ENCODE measurements around the gene CHST13.

The CHST13 gene

DNA sequence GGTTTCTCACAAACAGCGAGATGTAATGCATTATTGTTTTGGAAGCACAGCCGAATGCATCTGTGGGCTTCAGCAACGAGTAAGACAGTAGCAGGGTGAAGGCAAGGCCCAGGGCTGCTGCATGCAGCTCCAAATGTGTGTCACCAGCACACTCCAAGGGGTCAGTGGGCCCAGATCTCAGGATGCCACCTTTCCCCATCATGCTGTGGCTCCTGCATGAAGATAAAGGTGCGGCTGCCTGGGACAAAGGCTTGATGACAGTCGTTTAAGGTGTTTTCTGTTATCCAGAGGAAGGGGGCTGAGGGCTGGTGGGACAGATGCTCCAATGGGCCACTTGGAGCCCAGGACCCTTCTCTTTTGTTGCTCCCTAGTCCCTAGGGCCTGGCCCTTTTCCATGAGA, 21.6 kb downstream of the CHST13 start:
- TF ChIP-seq, protein P1, sequence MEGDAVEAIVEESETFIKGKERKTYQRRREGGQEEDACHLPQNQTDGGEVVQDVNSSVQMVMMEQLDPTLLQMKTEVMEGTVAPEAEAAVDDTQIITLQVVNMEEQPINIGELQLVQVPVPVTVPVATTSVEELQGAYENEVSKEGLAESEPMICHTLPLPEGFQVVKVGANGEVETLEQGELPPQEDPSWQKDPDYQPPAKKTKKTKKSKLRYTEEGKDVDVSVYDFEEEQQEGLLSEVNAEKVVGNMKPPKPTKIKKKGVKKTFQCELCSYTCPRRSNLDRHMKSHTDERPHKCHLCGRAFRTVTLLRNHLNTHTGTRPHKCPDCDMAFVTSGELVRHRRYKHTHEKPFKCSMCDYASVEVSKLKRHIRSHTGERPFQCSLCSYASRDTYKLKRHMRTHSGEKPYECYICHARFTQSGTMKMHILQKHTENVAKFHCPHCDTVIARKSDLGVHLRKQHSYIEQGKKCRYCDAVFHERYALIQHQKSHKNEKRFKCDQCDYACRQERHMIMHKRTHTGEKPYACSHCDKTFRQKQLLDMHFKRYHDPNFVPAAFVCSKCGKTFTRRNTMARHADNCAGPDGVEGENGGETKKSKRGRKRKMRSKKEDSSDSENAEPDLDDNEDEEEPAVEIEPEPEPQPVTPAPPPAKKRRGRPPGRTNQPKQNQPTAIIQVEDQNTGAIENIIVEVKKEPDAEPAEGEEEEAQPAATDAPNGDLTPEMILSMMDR (IDR thresholded peaks at IDR 0.05; ENCODE audit: borderline replicate concordance, insufficient read depth, low read depth, low read length) = no peak
- H3K4me3 ChIP-seq (ENCODE audit: low read depth, low read length) = no peak overlapping the region

DNA sequence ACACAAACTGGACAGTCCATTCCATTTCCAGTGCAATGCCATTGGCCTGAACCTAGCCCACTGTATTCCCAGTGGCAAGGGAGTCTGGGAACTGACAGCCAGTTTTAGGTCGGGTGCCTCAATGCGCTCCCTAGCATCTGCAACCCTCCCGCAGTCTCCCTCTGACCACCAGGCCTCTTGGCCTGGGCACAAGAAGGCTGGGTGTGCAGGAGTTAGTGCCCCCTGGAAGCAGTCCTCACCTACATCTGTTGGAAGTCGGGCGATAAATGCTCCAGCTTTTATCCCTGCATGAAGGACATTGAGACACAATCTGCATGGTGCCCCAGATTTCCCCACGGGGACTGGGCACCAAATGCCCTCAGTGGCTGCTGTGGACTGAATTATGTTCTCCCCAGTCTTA, 22.1 kb downstream of the CHST13 start:
- TF ChIP-seq, protein P1 (IDR thresholded peaks at IDR 0.05; ENCODE audit: borderline replicate concordance, insufficient read depth, low read depth, low read length) = no peak
- no peak overlapping the region for H3K4me3 ChIP-seq (ENCODE audit: low read depth, low read length)

DNA sequence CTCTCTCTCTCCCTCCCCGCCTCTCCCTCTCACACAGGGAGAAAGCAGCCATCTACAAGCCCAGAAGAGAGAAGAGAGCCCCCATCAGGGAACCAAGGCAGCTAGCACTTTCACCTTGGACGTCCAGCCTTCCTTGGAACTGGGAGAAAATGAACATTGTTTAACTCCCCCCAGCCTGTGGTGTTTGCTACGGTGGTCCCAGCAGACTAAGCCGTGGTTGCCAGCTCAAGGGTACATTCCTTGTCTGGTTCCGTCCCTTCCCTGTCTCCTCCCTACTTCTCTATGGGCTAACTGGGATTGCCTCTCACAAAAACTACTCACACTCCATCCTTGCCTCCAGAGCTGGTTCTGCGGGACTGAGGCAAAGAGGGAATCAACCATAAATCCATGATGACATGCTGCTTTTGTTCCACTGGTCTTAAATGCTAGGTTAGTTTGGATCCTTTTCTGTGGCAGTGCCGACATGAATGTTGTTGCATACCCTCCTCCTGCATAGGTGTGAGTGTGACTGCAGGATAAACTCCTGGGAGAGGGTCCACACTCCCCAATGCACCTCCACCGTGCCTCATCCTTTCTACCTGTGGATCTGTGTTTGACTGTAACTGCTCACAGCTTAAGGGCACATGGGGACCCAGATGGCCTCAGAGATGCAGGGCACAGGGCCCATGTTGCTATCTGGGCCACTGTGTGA, 22.7 kb downstream of the CHST13 start:
- H3K4me3 ChIP-seq (ENCODE audit: low read depth, low read length) = no peak overlapping the region
- TF ChIP-seq, protein P1 (IDR thresholded peaks at IDR 0.05; ENCODE audit: borderline replicate concordance, insufficient read depth, low read depth, low read length) = no peak

DNA sequence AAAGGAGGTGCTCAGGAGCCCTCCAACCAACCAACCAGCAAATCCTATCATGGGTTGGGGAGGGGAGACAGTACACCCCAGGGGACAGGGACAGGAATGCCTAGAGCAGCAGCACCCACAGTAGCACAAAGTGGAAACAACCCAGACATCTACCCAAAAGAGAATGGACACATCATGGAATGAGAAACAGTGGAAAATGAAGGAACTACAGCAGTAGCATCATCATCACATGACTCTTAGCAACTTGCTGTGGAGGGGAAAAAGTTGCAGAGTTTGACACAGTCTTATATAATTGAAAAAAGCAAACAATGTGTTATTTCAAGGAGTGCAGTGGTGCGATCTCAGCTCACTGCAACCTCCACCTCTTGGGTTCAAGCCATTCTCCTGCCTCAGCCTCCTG, 23.8 kb downstream of the CHST13 start:
- no peak overlapping the region for H3K4me3 ChIP-seq (ENCODE audit: low read depth, low read length)
- TF ChIP-seq, protein P1 (IDR thresholded peaks at IDR 0.05; ENCODE audit: borderline replicate concordance, insufficient read depth, low read depth, low read length) = no peak

DNA sequence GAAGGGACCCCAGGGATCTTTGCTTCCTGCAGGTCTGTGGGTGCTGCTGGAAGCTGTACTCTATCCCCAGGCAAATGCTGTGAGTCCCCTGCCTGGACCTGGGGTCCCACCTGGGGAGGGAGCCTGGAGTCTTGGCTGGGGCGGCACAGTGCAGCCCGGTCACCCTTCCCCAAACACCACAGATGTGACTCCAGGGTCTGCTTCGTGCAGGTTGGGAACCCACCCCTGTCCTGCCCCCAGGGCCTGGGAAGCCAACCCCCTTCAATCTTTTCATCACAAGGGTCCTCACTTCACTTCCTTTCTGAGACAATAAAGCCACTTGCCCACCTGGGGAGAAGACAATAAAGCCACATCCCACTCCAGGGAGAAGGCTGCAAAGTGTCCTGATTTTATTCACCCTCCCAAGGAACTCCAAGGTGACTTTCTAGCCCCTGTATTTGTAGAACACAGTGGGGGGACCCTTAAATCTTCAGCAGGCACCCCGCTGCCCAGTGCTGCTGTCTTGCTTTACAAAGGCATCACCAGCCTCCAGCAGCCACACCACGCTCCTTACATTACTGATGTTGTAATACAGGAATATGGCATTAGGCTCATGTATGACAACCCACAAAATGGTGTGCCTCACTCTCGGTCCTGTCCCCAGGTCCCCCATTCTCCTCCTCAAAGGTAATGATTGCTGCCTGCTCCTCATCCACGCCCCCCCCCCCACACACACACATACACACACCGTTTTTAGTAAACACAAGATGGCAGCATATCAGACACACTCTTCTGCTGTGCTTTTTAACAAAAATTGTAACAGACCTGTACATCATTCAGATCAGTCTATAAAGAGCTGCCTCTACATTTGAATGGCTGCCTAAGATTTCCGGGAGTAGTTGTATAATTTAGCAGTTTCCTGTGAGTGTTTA, 24.9 kb downstream of the CHST13 start:
- no peak overlapping the region for H3K4me3 ChIP-seq (ENCODE audit: low read depth, low read length)
- TF ChIP-seq, protein P1 (IDR thresholded peaks at IDR 0.05; ENCODE audit: borderline replicate concordance, insufficient read depth, low read depth, low read length) = no peak

DNA sequence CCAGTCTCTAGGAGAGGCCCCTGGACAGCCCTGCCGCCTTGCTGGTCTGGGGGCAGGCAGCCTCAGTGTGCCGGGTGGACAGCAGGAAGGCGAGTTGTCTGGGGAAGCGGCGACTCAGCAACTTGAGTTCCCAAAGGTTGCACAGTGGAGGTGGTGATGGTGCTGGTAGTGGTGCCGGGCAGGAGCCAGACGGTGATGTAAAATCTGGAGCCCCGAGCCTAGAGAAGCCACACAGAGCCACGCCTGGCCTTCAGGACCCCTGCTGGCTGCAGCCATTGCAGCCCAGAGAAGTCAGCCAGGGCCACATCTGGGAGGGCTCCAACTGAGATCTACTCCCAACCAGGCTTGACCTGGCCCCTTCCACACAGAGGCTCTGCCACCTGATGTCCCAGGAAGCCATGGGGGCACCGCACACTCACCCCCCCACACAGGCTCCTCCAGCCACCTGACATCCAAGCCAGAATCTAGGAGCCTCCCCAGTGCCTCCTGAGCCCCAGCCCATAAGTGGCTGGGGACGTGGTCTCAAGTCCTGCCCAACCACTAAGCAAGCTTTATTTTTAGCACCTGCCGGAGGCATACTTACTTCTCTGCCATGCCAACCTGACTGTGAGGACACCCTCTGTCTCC, 26.0 kb downstream of the CHST13 start:
- TF ChIP-seq, protein P1 (IDR thresholded peaks at IDR 0.05; ENCODE audit: borderline replicate concordance, insufficient read depth, low read depth, low read length) = no peak

More for the DNA sequence above, 26.0 kb downstream of the CHST13 start:
- no peak overlapping the region for H3K4me3 ChIP-seq (ENCODE audit: low read depth, low read length)
